A673 (cell line): ENCODE results near the gene CBX2. TPM values are rescaled to one million over a fixed set of nuclear protein-coding genes. Genes with fewer than 3 reads are reported as not detected.
A peak's percentile ranks its signal among the peaks of the same experiment; 100 is the strongest.

ENCODE experiments used
- BruUV-seq: library from RNA; stranded (reverse); fragments of 400-500 nt; replicated peaks from 2 replicates; lab custom pipeline; 2021; lab: Mats Ljungman, UMichigan
- CTCF ChIA-PET: fragments of 300-600 bp; sonication (Branson Sonifier 250); formaldehyde crosslinking; loops from one replicate; lab custom pipeline; 2022; ENCODE audit warnings: antibody characterized with exemption; lab: Charles Lee
- POLR2A ChIA-PET: fragments of 300-600 bp; sonication (Branson Sonifier 250); formaldehyde crosslinking; loops from one replicate; lab custom pipeline; 2022; ENCODE audit warnings: antibody characterized with exemption; ENCODE audit not compliant: low non-redundant PET; lab: Charles Lee
- DNase-seq: peaks from one replicate; pipeline ENCODE4 v3.0.0-alpha.2; 2015; ENCODE audit warnings: low spot score
- H3K27ac ChIP-seq: fragments of 200-600 bp; sonication (generic); 2 replicates; pipeline ENCODE4 v1.5.1; 2016; ENCODE audit warnings: mixed run types, low read depth, mild to moderate bottlenecking, mixed read lengths, antibody characterized with exemption, low read length; ENCODE audit not compliant: poor library complexity, severe bottlenecking
- H3K27me3 ChIP-seq: fragments of 200-600 bp; sonication (generic); replicated peaks from 2 replicates; pipeline ENCODE4 v1.6.1; 2017; ENCODE audit warnings: mixed run types, low read depth, mild to moderate bottlenecking, mixed read lengths, antibody characterized with exemption, low read length; ENCODE audit not compliant: insufficient read depth, poor library complexity
- H3K36me3 ChIP-seq: fragments of 200-600 bp; sonication (generic); 2 replicates; pipeline ENCODE4 v1.6.1; 2016; ENCODE audit warnings: mixed run types, mild to moderate bottlenecking, mixed read lengths, antibody characterized with exemption, low read length; ENCODE audit not compliant: insufficient read depth, poor library complexity, severe bottlenecking
- H3K4me1 ChIP-seq: fragments of 200-600 bp; sonication (generic); 2 replicates; pipeline ENCODE4 v1.6.1; 2017; ENCODE audit warnings: mixed run types, mild to moderate bottlenecking, mixed read lengths, antibody characterized with exemption, low read length; ENCODE audit not compliant: insufficient read depth, poor library complexity, severe bottlenecking
- H3K4me3 ChIP-seq: fragments of 200-600 bp; sonication (generic); 2 replicates; pipeline ENCODE4 v1.5.1; 2016; ENCODE audit warnings: low read depth, mixed run types, mild to moderate bottlenecking, mixed read lengths, low read length; ENCODE audit not compliant: poor library complexity, severe bottlenecking
- H3K9me3 ChIP-seq: fragments of 200-600 bp; sonication (generic); 2 replicates; pipeline ENCODE4 v1.6.1; 2016; ENCODE audit warnings: mixed run types, low read depth, mild to moderate bottlenecking, mixed read lengths, antibody characterized with exemption, low read length; ENCODE audit not compliant: poor library complexity, severe bottlenecking
- CTCF ChIP-seq: fragments of 300-800, 200-600 bp; sonication (generic); conservative IDR thresholded peaks from 2 replicates; pipeline ENCODE4 v1.5.1; 2017; ENCODE audit warnings: low read depth, mild to moderate bottlenecking, antibody characterized with exemption, low read length, moderate library complexity, mixed read lengths
- EZH2 ChIP-seq: fragments of 200-600 bp; sonication (generic); IDR thresholded peaks from 2 replicates; pipeline ENCODE4 v1.6.1; 2017; ENCODE audit warnings: borderline replicate concordance, low read depth, mild to moderate bottlenecking, mixed read lengths, antibody characterized with exemption, low read length; ENCODE audit not compliant: poor library complexity, severe bottlenecking
- intact Hi-C: fragments of 100-400 bp; cut with micrococcal nuclease; formaldehyde crosslinking; loops from one replicate; pipeline ENCODE4 v1.10.0; 2022; ENCODE audit not compliant: unreplicated experiment
- total RNA-seq: library from RNA; stranded (reverse); gene quantifications from 2 replicates; pipeline ENCODE4 v1.2.3, GENCODE V29; 2021

CBX2 gene
- total RNA-seq, 1 experiment from 2014 or later: 59.5 TPM

- BruUV-seq: no TSS peak
- CTCF ChIA-PET: interaction anchor here (0.5 to 2.0 kb wide), 6 partner anchors 28 to 181 kb away, joined by 3 to 8 read pairs (median 4); partner anchors contain the start of gene CBX8
- peak; percentile 78 for DNase-seq
- Histone ChIP-seq H3K27me3 (peaks cover 17% of the 10 kb centered on the region), H3K36me3 (peaks cover 23% of the 10 kb centered on the region), H3K9me3 (no peaks in the 10 kb centered on the region), H3K4me3 (peak overlapping the region; percentile 59), H3K27ac (peak overlapping the region; percentile 87), H3K4me1 (peaks cover 69% of the 10 kb centered on the region)
- no peak for TF ChIP-seq CTCF
- no peak for TF ChIP-seq EZH2
- POLR2A ChIA-PET: interaction anchor here (0.6 to 0.7 kb wide), 2 partner anchors 12 to 13 kb away, joined by 3 read pairs; no protein-coding TSS in a partner anchor
- intact Hi-C loops: loop anchor here (5.0 to 10.0 kb wide), 2 partner anchors 44 to 92 kb away; no protein-coding TSS in a partner anchor
Measured at GRCh38 chr17:79836510-79836971, 58.6 kb downstream of the CBX2 start.

- peaks cover 66% of the 10 kb centered on the region for H3K4me1 ChIP-seq
- no TSS peak for BruUV-seq
- H3K27me3 ChIP-seq: peaks cover 24% of the 10 kb centered on the region
- DNase-seq: peak; percentile 88
- intact Hi-C loops: loop anchor here (5.0 to 10.0 kb wide), 2 partner anchors 45 to 92 kb away; no protein-coding TSS in a partner anchor
- H3K36me3 ChIP-seq: peaks cover 23% of the 10 kb centered on the region
- TF ChIP-seq EZH2 (no peak), CTCF (no peak)
- H3K4me3 ChIP-seq: peak overlapping the region; percentile 59
- H3K27ac ChIP-seq: peak overlapping the region; percentile 87
- no peaks in the 10 kb centered on the region for H3K9me3 ChIP-seq
- POLR2A ChIA-PET: interaction anchor here (0.6 to 0.7 kb wide), 3 partner anchors 13 to 112 kb away, joined by 3 to 4 read pairs (median 4); no protein-coding TSS in a partner anchor
- CTCF ChIA-PET: interaction anchor here (0.5 to 2.0 kb wide), 7 partner anchors 29 to 180 kb away, joined by 3 to 8 read pairs (median 5); partner anchors contain the start of gene CBX8
Measured at GRCh38 chr17:79836972-79837887, 59.3 kb downstream of the CBX2 start.

Other genes starting within 250 kb of the CBX2 start
- not detected in 2 replicates for gene RBFOX3, start 167.1 kb upstream of the CBX2 start, total RNA-seq
- gene ENPP7, start 47.2 kb upstream of the CBX2 start, total RNA-seq: not detected in 2 replicates
- gene CBX8, start 18.9 kb downstream of the CBX2 start, total RNA-seq: 24.5 and 27.0 TPM in 2 replicates
- 42.6 and 45.5 TPM in 2 replicates for gene CBX4, start 61.3 kb downstream of the CBX2 start, total RNA-seq